ENCODE data around the gene YAE1.

GRCh38 chr7:39605087-39605486 lies 38.9 kb downstream of the YAE1 start:
- TF ChIP-seq CTCF (IDR thresholded peaks at IDR 0.05) (no peak), POLR2A (IDR thresholded peaks at IDR 0.05) (no peak)
